ENCODE results near the gene PPP4C. TPM values are rescaled to one million over a fixed set of nuclear protein-coding genes. Genes with fewer than 3 reads are reported as not detected.
A peak's percentile ranks its signal among the peaks of the same experiment; 100 is the strongest.
"Not testable (repeated sequence)": the region's sequence is repeated elsewhere in the genome, so short reads cannot be mapped to it uniquely, and the experiment has no call there.

PPP4C gene
- total and polyA plus RNA-seq, 7 experiments from 2014 or later: 68.4 to 176 (median 104) TPM

DNA sequence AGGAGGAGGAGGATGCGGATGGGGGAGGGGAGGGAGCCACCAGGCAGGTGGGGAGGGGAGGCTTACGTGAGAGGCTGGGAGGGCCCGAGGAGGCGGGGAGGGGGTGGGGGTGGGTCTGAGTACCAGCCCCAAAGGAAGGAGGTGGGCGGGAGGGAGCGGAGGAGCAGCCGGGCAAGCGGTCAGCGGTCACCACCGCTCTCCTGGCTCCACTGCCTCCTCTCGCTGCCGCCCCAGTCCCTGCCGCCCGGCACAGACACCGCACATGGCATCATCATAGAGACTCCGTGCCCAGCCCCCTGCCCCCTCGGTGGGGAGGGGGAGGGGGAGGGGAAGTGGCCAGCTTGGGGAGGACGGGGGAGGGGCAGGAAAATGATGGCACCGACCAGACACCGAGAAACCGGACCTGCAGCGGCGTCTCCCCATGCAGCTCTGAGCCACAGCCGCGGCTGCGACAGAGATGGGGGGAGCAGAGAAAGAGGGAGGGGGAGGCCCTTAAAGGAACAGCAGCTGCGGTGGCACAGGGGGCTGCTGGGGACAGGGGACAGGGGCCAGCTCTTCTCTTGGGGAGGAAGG lies 44.9 kb upstream of the PPP4C start, which contains the start of gene TLCD3B:
Gene TLCD3B (minus strand): TSS at position 431 of the 573 bp plus-strand sequence. CDS start 744 bp downstream, outside the sequence.
- no peaks in the 10 kb centered on the region for H3K4me1 ChIP-seq (ENCODE audit: control insufficient read depth in 2 of 2, insufficient read depth in 2 of 2, low read length in 2 of 2)
- H3K27ac ChIP-seq (ENCODE audit: low read depth, low read length): no peak within 1 kb of the TSS
- Mint-ChIP-seq H3K4me1 (peaks cover 4 to 20% (median 9%) of the 10 kb centered on the region in 7 donors), H3K36me3 (no peaks in the 10 kb centered on the region), H3K27me3 (peaks cover 38 to 64% (median 43%) of the 10 kb centered on the region in 5 donors), H3K4me3 (peak within 1 kb of the TSS in 8 of 10 donors; percentile 38 to 75 (median 56)), H3K27ac (peak within 1 kb of the TSS in 2 of 9 donors; percentile 46 to 52), H3K9me3 (peaks cover 0 to 3% (median 0%) of the 10 kb centered on the region in 11 donors)
- H3K27me3 ChIP-seq (ENCODE audit: control insufficient read depth in 2 of 2, insufficient read depth in 2 of 2, low read length in 2 of 2): peaks cover 11 to 13% of the 10 kb centered on the region in 2 donors
- intact Hi-C loops (cut with micrococcal nuclease): loop anchor here in 1 of 2 donors (10.0 kb wide), 1 partner anchor 106 kb away; the partner anchor contains the start of gene KCTD13
- ChIA-PET POLR2A (interaction anchor here (0.8 kb wide), 1 partner anchor 35 kb away, joined by 3 read pairs; the partner anchor contains the start of gene ALDOA), CTCF (interaction anchor here (0.7 to 1.9 kb wide), 4 partner anchors 10 to 330 kb away, joined by 3 to 5 read pairs (median 4); no protein-coding TSS in a partner anchor)
- no peaks in the 10 kb centered on the region for H3K9me3 ChIP-seq (ENCODE audit: control insufficient read depth in 2 of 3, low read length in 3 of 3)
- H3K36me3 ChIP-seq (ENCODE audit: control insufficient read depth in 2 of 3, insufficient read depth in 3 of 3, low read length in 3 of 3): no peaks in the 10 kb centered on the region
- ATAC-seq: no peak
- no peak for DNase-seq
- H3K4me3 ChIP-seq (ENCODE audit: low read length): no peak within 1 kb of the TSS

DNA sequence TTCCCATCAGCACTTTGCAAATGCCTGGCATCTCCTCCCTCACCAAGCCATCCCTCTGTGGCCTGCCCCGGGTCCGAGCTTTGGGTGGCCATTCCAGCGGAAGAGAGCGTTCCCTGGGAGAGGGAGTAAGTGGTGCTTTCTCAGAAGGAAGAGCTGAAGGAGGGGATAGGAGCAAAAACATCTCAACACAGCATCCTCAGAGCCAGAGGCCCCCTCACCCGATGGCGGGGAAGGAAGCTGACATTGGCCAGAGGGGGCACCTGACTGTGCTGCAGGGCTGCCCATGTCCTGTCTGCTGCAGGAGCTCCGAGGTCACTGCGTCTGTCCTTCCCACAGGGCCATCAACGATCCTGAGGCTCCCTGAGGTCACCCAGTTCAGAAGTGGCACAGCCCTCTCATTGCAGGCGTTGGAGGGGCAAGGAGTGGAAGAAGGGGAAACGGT lies 44.3 kb upstream of the PPP4C start:
- ChIA-PET CTCF (interaction anchor here (0.6 to 1.9 kb wide), 8 partner anchors 10 to 377 kb away, joined by 3 to 5 read pairs (median 3); no protein-coding TSS in a partner anchor), POLR2A (interaction anchor here (0.9 kb wide), 1 partner anchor 30 kb away, joined by 3 read pairs; no protein-coding TSS in a partner anchor)
- H3K4me1 Mint-ChIP-seq: peaks cover 4 to 22% (median 9%) of the 10 kb centered on the region in 7 donors
- no peak for ATAC-seq
- Histone ChIP-seq H3K9me3 (ENCODE audit: control insufficient read depth in 2 of 3, low read length in 3 of 3) (no peaks in the 10 kb centered on the region), H3K27me3 (ENCODE audit: control insufficient read depth in 2 of 2, insufficient read depth in 2 of 2, low read length in 2 of 2) (peaks cover 11 to 13% of the 10 kb centered on the region in 2 donors), H3K4me3 (ENCODE audit: low read length) (no peak overlapping the region), H3K36me3 (ENCODE audit: control insufficient read depth in 2 of 3, insufficient read depth in 3 of 3, low read length in 3 of 3) (no peaks in the 10 kb centered on the region), H3K4me1 (ENCODE audit: control insufficient read depth in 2 of 2, insufficient read depth in 2 of 2, low read length in 2 of 2) (no peaks in the 10 kb centered on the region), H3K27ac (ENCODE audit: low read depth, low read length) (no peak overlapping the region)
- H3K36me3 Mint-ChIP-seq: no peaks in the 10 kb centered on the region
- H3K4me3 Mint-ChIP-seq: peak overlapping the region in 3 of 10 donors; percentile 27 to 60 (median 50)
- H3K27me3 Mint-ChIP-seq: peaks cover 38 to 68% (median 43%) of the 10 kb centered on the region in 5 donors
- intact Hi-C loops (cut with micrococcal nuclease): loop anchor here in 1 of 2 donors (10.0 kb wide), 1 partner anchor 107 kb away; the partner anchor contains the start of gene KCTD13
- no peak for DNase-seq
- H3K9me3 Mint-ChIP-seq: peaks cover 0 to 3% (median 0%) of the 10 kb centered on the region in 11 donors
- no peak overlapping the region for H3K27ac Mint-ChIP-seq

DNA sequence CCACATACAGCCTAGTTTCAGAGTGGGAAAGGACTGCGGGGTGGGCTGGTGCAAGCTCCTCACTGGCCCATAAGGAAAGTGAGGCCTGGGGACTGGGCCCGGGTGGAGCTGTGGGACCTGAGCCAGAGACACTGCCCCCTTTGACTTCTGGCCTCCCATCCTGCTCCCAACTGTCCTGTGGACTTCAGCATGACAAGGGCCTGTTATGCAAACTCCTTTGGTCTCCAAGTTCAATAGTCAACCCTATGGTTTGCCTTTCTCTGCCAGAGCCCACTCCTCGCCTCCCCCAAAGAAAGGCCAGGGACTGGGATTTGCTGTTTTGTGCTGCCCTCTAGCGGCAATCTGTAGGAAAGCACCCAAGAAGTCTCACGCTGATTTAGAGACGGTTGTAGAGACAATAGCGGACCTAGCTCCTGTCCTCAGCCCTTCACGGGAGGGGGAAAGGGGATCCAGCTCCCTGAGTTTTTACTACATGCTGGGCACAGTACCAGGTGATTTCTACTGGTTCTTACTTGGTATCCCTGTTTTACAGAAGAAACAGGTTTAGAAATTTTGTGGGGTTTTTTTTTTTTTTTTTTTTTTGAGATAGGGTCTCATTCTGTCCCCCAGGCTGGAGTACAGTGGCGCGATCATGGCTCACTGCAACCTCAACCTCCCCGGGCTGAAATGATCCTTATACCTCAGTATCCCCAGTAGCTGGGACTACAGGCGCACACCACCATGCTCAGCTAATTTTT lies 43.5 kb upstream of the PPP4C start:
- no peak overlapping the region for H3K27ac ChIP-seq (ENCODE audit: low read depth, low read length)
- intact Hi-C loops (cut with micrococcal nuclease): loop anchor here in 1 of 2 donors (10.0 kb wide), 1 partner anchor 107 kb away; the partner anchor contains the start of gene KCTD13
- H3K4me3 Mint-ChIP-seq: peak overlapping the region in 8 of 10 donors; percentile 31 to 65 (median 48)
- no peaks in the 10 kb centered on the region for H3K4me1 ChIP-seq (ENCODE audit: control insufficient read depth in 2 of 2, insufficient read depth in 2 of 2, low read length in 2 of 2)
- peaks cover 0 to 3% (median 0%) of the 10 kb centered on the region in 11 donors for H3K9me3 Mint-ChIP-seq
- H3K4me1 Mint-ChIP-seq: peaks cover 4 to 23% (median 9%) of the 10 kb centered on the region in 7 donors
- DNase-seq (peak in 8 of 9 donors; percentile 47 to 66 (median 62)), ATAC-seq (peak; percentile 81)
- no peaks in the 10 kb centered on the region for H3K36me3 ChIP-seq (ENCODE audit: control insufficient read depth in 2 of 3, insufficient read depth in 3 of 3, low read length in 3 of 3)
- no peaks in the 10 kb centered on the region for H3K9me3 ChIP-seq (ENCODE audit: control insufficient read depth in 2 of 3, low read length in 3 of 3)
- ChIA-PET POLR2A (interaction anchor here (0.9 kb wide), 1 partner anchor 30 kb away, joined by 3 read pairs; no protein-coding TSS in a partner anchor), CTCF (interaction anchor here (0.6 to 1.9 kb wide), 17 partner anchors 9 to 378 kb away, joined by 3 to 6 read pairs (median 3); no protein-coding TSS in a partner anchor)
- H3K27ac Mint-ChIP-seq: peak overlapping the region in 2 of 9 donors; percentile 38 to 46
- no peaks in the 10 kb centered on the region for H3K36me3 Mint-ChIP-seq
- no peak overlapping the region for H3K4me3 ChIP-seq (ENCODE audit: low read length)
- H3K27me3 Mint-ChIP-seq: peaks cover 32 to 62% (median 36%) of the 10 kb centered on the region in 5 donors
- H3K27me3 ChIP-seq (ENCODE audit: control insufficient read depth in 2 of 2, insufficient read depth in 2 of 2, low read length in 2 of 2): peaks cover 11 to 13% of the 10 kb centered on the region in 2 donors

DNA sequence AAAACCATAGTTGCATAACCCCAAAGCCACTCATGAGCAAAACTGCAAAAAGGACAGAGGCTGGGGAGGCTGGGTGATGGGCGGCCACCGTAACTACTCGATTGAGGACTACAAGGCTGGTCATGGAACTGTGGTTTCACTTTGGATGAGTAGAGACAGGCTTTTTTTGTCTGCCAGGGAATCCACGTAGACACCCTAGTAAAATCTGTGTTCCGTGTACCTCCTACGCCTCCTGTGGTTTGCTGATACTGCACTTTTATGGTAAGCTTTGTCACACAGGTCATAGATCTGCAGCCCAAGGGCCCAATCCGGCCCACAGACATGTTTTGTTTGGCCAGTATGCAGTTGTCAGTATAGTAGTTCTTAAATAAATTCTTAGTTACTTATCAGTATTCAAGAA lies 42.5 kb upstream of the PPP4C start:
- Histone ChIP-seq H3K36me3 (ENCODE audit: control insufficient read depth in 2 of 3, insufficient read depth in 3 of 3, low read length in 3 of 3) (no peaks in the 10 kb centered on the region), H3K4me1 (ENCODE audit: control insufficient read depth in 2 of 2, insufficient read depth in 2 of 2, low read length in 2 of 2) (no peaks in the 10 kb centered on the region), H3K27ac (ENCODE audit: low read depth, low read length) (no peak overlapping the region), H3K9me3 (ENCODE audit: control insufficient read depth in 2 of 3, low read length in 3 of 3) (no peaks in the 10 kb centered on the region), H3K4me3 (ENCODE audit: low read length) (no peak overlapping the region), H3K27me3 (ENCODE audit: control insufficient read depth in 2 of 2, insufficient read depth in 2 of 2, low read length in 2 of 2) (peaks cover 11 to 13% of the 10 kb centered on the region in 2 donors)
- Mint-ChIP-seq H3K4me1 (peaks cover 4 to 23% (median 8%) of the 10 kb centered on the region in 7 donors), H3K4me3 (no peak overlapping the region), H3K27me3 (peaks cover 23 to 54% (median 27%) of the 10 kb centered on the region in 5 donors), H3K9me3 (peaks cover 0 to 3% (median 0%) of the 10 kb centered on the region in 11 donors), H3K36me3 (no peaks in the 10 kb centered on the region), H3K27ac (no peak overlapping the region)
- no peak for ATAC-seq
- CTCF ChIA-PET: interaction anchor here (0.9 to 1.6 kb wide), 4 partner anchors 8 to 346 kb away, joined by 3 to 4 read pairs (median 4); no protein-coding TSS in a partner anchor
- POLR2A ChIA-PET: no interaction called here
- no peak for DNase-seq
- intact Hi-C loops (cut with micrococcal nuclease): loop anchor here in 1 of 2 donors (10.0 kb wide), 1 partner anchor 108 kb away; the partner anchor contains the start of gene KCTD13

DNA sequence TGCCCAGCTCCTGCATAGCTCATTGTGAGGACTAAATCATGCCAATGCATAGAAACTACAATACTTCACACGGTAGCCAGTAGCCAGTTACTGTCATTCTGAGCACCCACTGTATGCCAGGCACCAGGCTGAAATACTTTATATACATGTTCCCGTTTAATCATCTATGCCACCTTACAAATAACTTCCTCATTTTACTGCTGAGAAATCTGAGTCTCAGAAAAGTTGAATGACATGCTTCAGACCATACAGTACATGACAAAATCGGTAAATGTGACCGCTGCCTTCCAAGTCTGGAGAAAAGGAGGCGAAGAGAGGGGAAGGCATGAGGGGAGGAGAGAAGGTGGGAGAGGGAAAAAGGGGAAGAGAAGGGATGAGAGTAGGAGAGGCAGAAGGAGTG lies 35.6 kb upstream of the PPP4C start:
- intact Hi-C loops (cut with micrococcal nuclease): no loop called here
- Mint-ChIP-seq H3K4me1 (peaks cover 0 to 11% (median 0%) of the 10 kb centered on the region in 7 donors), H3K27ac (no peak overlapping the region), H3K4me3 (no peak overlapping the region), H3K27me3 (peaks cover 0 to 31% (median 0%) of the 10 kb centered on the region in 5 donors), H3K36me3 (no peaks in the 10 kb centered on the region), H3K9me3 (no peaks in the 10 kb centered on the region)
- H3K27ac ChIP-seq (ENCODE audit: low read depth, low read length): no peak overlapping the region
- no peaks in the 10 kb centered on the region for H3K4me1 ChIP-seq (ENCODE audit: control insufficient read depth in 2 of 2, insufficient read depth in 2 of 2, low read length in 2 of 2)
- ATAC-seq (peak; percentile 27), DNase-seq (no peak)
- H3K27me3 ChIP-seq (ENCODE audit: control insufficient read depth in 2 of 2, insufficient read depth in 2 of 2, low read length in 2 of 2): no peaks in the 10 kb centered on the region
- ChIA-PET POLR2A (no interaction called here), CTCF (no interaction called here)
- no peaks in the 10 kb centered on the region for H3K36me3 ChIP-seq (ENCODE audit: control insufficient read depth in 2 of 3, insufficient read depth in 3 of 3, low read length in 3 of 3)
- H3K9me3 ChIP-seq (ENCODE audit: control insufficient read depth in 2 of 3, low read length in 3 of 3): no peaks in the 10 kb centered on the region
- no peak overlapping the region for H3K4me3 ChIP-seq (ENCODE audit: low read length)

DNA sequence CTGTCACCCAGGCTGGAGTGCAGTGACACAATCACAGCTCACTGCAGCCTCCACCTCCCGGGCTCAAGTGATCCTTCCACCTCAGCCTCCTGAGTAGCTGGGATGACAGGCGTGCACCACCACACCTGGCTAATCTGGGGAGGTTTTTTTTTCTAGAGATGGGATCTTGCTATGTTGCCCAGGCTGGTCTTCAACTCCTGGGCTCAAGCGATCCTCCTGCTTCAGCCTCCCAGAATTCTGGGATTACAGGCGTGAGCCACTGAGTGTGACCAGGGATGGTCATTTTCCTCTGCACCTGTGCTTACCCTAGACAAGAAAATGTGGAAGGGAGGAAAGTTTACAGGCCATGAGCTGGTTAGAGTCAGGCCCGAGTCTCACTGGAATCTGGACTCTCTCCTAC lies 35.1 kb upstream of the PPP4C start:
- H3K36me3 Mint-ChIP-seq; H3K9me3 Mint-ChIP-seq; H3K9me3 ChIP-seq (ENCODE audit: control insufficient read depth in 2 of 3, low read length in 3 of 3); H3K27ac ChIP-seq (ENCODE audit: low read depth, low read length); H3K4me3 Mint-ChIP-seq; H3K4me3 ChIP-seq (ENCODE audit: low read length); DNase-seq; H3K36me3 ChIP-seq (ENCODE audit: control insufficient read depth in 2 of 3, insufficient read depth in 3 of 3, low read length in 3 of 3); H3K4me1 ChIP-seq (ENCODE audit: control insufficient read depth in 2 of 2, insufficient read depth in 2 of 2, low read length in 2 of 2); H3K27ac Mint-ChIP-seq; intact Hi-C loops (cut with micrococcal nuclease); H3K27me3 ChIP-seq (ENCODE audit: control insufficient read depth in 2 of 2, insufficient read depth in 2 of 2, low read length in 2 of 2); H3K4me1 Mint-ChIP-seq; ATAC-seq: not testable (repeated sequence)
- ChIA-PET CTCF (interaction anchor here (0.9 kb wide), 1 partner anchor 15 kb away, joined by 3 read pairs; no protein-coding TSS in a partner anchor), POLR2A (interaction anchor here (1.3 kb wide), 1 partner anchor 143 kb away, joined by 4 read pairs; the partner anchor contains the start of gene CORO1A)
- peaks cover 0 to 26% (median 0%) of the 10 kb centered on the region in 5 donors for H3K27me3 Mint-ChIP-seq
